Endothelial cell of umbilical vein (primary cell): Measurements from ENCODE around the gene ACSS1.

Experiments used
- CTCF ChIP-seq, 2 donors: IDR thresholded peaks; 1 replicate in 1 of 2; 2 replicates in 1 of 2; pipeline ENCODE4 v1.5.1; 2011; ENCODE audit warnings: low read length in 2 of 2, mild to moderate bottlenecking in 2 of 2, moderate library complexity in 2 of 2, control low read depth in 1 of 2, inconsistent platforms in 1 of 2, low read depth in 1 of 2; ENCODE audit not compliant: insufficient read depth in 1 of 2; ENCODE audit errors: extremely low read depth in 1 of 2
- EZH2 ChIP-seq: IDR thresholded peaks from 2 replicates; pipeline ENCODE4 v1.6.1; 2012; ENCODE audit warnings: borderline replicate concordance, low read depth, mild to moderate bottlenecking, moderate library complexity, low read length, inconsistent platforms; ENCODE audit not compliant: severe bottlenecking
- FOS ChIP-seq: IDR thresholded peaks from 2 replicates; pipeline ENCODE4 v1.6.1; 2011; ENCODE audit warnings: mild to moderate bottlenecking, low read length, moderate library complexity, borderline replicate concordance; ENCODE audit not compliant: insufficient read depth
- GATA2 ChIP-seq: IDR thresholded peaks from 2 replicates; pipeline ENCODE4 v1.7.0; 2011; ENCODE audit warnings: low read depth, mild to moderate bottlenecking, moderate library complexity, mixed read lengths, low read length; ENCODE audit not compliant: insufficient read length, insufficient read depth
- JUN ChIP-seq: IDR thresholded peaks from 2 replicates; pipeline ENCODE4 v1.6.1; 2011; ENCODE audit warnings: borderline replicate concordance, low read depth; ENCODE audit not compliant: insufficient read length, insufficient read depth
- MAX ChIP-seq: IDR thresholded peaks from 2 replicates; pipeline ENCODE4 v1.6.1; 2011; ENCODE audit not compliant: insufficient read depth, insufficient read length
- MYC ChIP-seq: IDR thresholded peaks from one replicate; pipeline ENCODE4 v1.6.1; 2011; ENCODE audit warnings: mild to moderate bottlenecking, low read depth, low read length
- POLR2A ChIP-seq: IDR thresholded peaks from 2 replicates; pipeline ENCODE4 v1.6.1; 2012; ENCODE audit warnings: low read depth, mild to moderate bottlenecking, control low read depth, low read length
- POLR2AphosphoS5 ChIP-seq: IDR thresholded peaks from 2 replicates; pipeline ENCODE4 v1.6.1; 2012; ENCODE audit warnings: low read depth, mild to moderate bottlenecking, control low read depth, low read length, moderate library complexity; ENCODE audit not compliant: insufficient read depth

GRCh38 chr20:24965065-24965919 is 92.6 kb downstream of the ACSS1 start:
- TF ChIP-seq POLR2A (no peak), POLR2AphosphoS5 (no peak), CTCF (IDR thresholded peaks at IDR 0.05; ENCODE audit: extremely low read depth in 1 of 2, insufficient read depth in 1 of 2, low read depth in 1 of 2, low read length in 2 of 2) (no peak), EZH2 (no peak), JUN (no peak), MAX (no peak), FOS (no peak), GATA2 (no peak), MYC (no peak)
